HT-29 (cell line): Measurements from ENCODE around the gene LLGL1. TPM values are rescaled to one million over a fixed set of nuclear protein-coding genes. Genes with fewer than 3 reads are reported as not detected.

Source experiments
- DNase-seq: peaks from one replicate; pipeline ENCODE4 v3.0.0-alpha.2; 2015; ENCODE audit warnings: low spot score
- total RNA-seq: library from RNA; depleted of rRNA; stranded (reverse); fragments of >200 nt; shearing (Covaris generic); gene quantifications from 2 replicates; pipeline ENCODE4 v1.2.3, GENCODE V29; 2014

The LLGL1 gene
- total RNA-seq, 1 experiment from 2014 or later, result 33.2 TPM

GRCh38 chr17:18229771-18230170 lies 4.3 kb downstream of the LLGL1 start:
- no peak for DNase-seq

GRCh38 chr17:18230288-18231141 lies 5.1 kb downstream of the LLGL1 start:
- DNase-seq, result no peak

- DNase-seq, result no peak
These were observed 5.7 kb downstream of the LLGL1 start for GRCh38 chr17:18231164-18231563.

- DNase-seq, result no peak
These were observed 8.5 kb downstream of the LLGL1 start for GRCh38 chr17:18233803-18234518.

- DNase-seq, result no peak
These were observed 9.5 kb downstream of the LLGL1 start for GRCh38 chr17:18234853-18235380.

- peak; percentile 65 for DNase-seq
These were observed 10.4 kb downstream of the LLGL1 start for GRCh38 chr17:18235743-18236256.

- no peak for DNase-seq
These were observed 11.1 kb downstream of the LLGL1 start for GRCh38 chr17:18236494-18236893.

GRCh38 chr17:18237461-18237860 lies 12.0 kb downstream of the LLGL1 start:
- DNase-seq, result no peak

- no peak for DNase-seq
These were observed 12.9 kb downstream of the LLGL1 start for GRCh38 chr17:18238299-18238698.

GRCh38 chr17:18240449-18240848 lies 15.0 kb downstream of the LLGL1 start:
- no peak for DNase-seq

- no peak for DNase-seq
These were observed 15.9 kb downstream of the LLGL1 start for GRCh38 chr17:18241229-18241871.

- no peak for DNase-seq
These were observed 19.8 kb downstream of the LLGL1 start for GRCh38 chr17:18245038-18245776.

GRCh38 chr17:18246109-18246725 lies 20.8 kb downstream of the LLGL1 start:
- no peak for DNase-seq

GRCh38 chr17:18246880-18247612 lies 21.6 kb downstream of the LLGL1 start:
- peak; percentile 75 for DNase-seq

GRCh38 chr17:18247613-18248001 lies 22.2 kb downstream of the LLGL1 start:
- peak; percentile 17 for DNase-seq

GRCh38 chr17:18248300-18248731 lies 22.9 kb downstream of the LLGL1 start:
- DNase-seq, result peak; percentile 73

- DNase-seq, result no peak
These were observed 23.4 kb downstream of the LLGL1 start for GRCh38 chr17:18248811-18249210.

- DNase-seq, result peak; percentile 47
These were observed 24.8 kb downstream of the LLGL1 start for GRCh38 chr17:18250259-18250658.

- DNase-seq, result no peak
These were observed 25.3 kb downstream of the LLGL1 start for GRCh38 chr17:18250708-18251107.

- DNase-seq, result no peak
These were observed 25.8 kb downstream of the LLGL1 start for GRCh38 chr17:18251204-18251603.
